Mesendoderm (in vitro differentiated cells): ENCODE measurements around the gene NECTIN4.
A peak's percentile ranks its signal among the peaks of the same experiment; 100 is the strongest.

ENCODE experiments used
- DNase-seq: peaks from one replicate; pipeline ENCODE4 v3.0.0; 2013
- H2AK5ac ChIP-seq: 2 replicates; pipeline ENCODE4 v1.6.1; 2013; ENCODE audit warnings: low read length, inconsistent platforms
- H2BK120ac ChIP-seq: 2 replicates; pipeline ENCODE4 v1.6.1; 2013; ENCODE audit warnings: low read depth, mild to moderate bottlenecking, low read length, moderate library complexity, mixed read lengths
- H2BK15ac ChIP-seq: replicated peaks from 2 replicates; pipeline ENCODE4 v1.6.1; 2013; ENCODE audit warnings: low read depth, mild to moderate bottlenecking, moderate library complexity
- H2BK5ac ChIP-seq: 2 replicates; pipeline ENCODE4 v1.6.1; 2013; ENCODE audit warnings: low read length, inconsistent platforms
- H3K18ac ChIP-seq: 2 replicates; pipeline ENCODE4 v1.6.1; 2013; ENCODE audit warnings: mild to moderate bottlenecking, low read length, mixed read lengths
- H3K23ac ChIP-seq: one replicate; pipeline ENCODE4 v1.6.1; 2013; ENCODE audit warnings: low read length
- H3K27ac ChIP-seq: 2 replicates; pipeline ENCODE4 v1.5.1; 2013; ENCODE audit warnings: low read depth, mild to moderate bottlenecking, inconsistent platforms, low read length, moderate library complexity
- H3K27me3 ChIP-seq: 2 replicates; pipeline ENCODE4 v1.6.1; 2013; ENCODE audit warnings: low read length, control low read depth, mild to moderate bottlenecking, inconsistent platforms; ENCODE audit not compliant: insufficient read depth, poor library complexity
- H3K36me3 ChIP-seq: 2 replicates; pipeline ENCODE4 v1.6.1; 2013; ENCODE audit warnings: low read length, inconsistent platforms; ENCODE audit not compliant: control insufficient read depth, insufficient read depth
- H3K4ac ChIP-seq: one replicate; pipeline ENCODE4 v1.6.1; 2013; ENCODE audit warnings: low read depth, mild to moderate bottlenecking, low read length, moderate library complexity
- H3K4me1 ChIP-seq: 2 replicates; pipeline ENCODE4 v1.6.1; 2013; ENCODE audit warnings: low read depth, low read length, inconsistent platforms; ENCODE audit not compliant: control insufficient read depth
- H3K4me2 ChIP-seq: 2 replicates; pipeline ENCODE4 v1.6.1; 2013; ENCODE audit warnings: low read length
- H3K4me3 ChIP-seq: 2 replicates; pipeline ENCODE4 v1.5.1; 2013; ENCODE audit warnings: mild to moderate bottlenecking, low read length
- H3K56ac ChIP-seq: one replicate; pipeline ENCODE4 v1.6.1; 2013; ENCODE audit warnings: low read length
- H3K79me1 ChIP-seq: 2 replicates; pipeline ENCODE4 v1.6.1; 2013; ENCODE audit warnings: low read length, inconsistent platforms
- H3K79me2 ChIP-seq: 2 replicates; pipeline ENCODE4 v1.6.1; 2013; ENCODE audit warnings: mild to moderate bottlenecking, low read length; ENCODE audit not compliant: control insufficient read depth, insufficient read depth
- H3K9ac ChIP-seq: 2 replicates; pipeline ENCODE4 v1.6.1; 2013; ENCODE audit warnings: low read length, inconsistent platforms
- H4K5ac ChIP-seq: one replicate; pipeline ENCODE4 v1.6.1; 2013; ENCODE audit warnings: low read length
- H4K8ac ChIP-seq: one replicate; pipeline ENCODE4 v1.6.1; 2013; ENCODE audit warnings: low read depth, mild to moderate bottlenecking, control low read depth, low read length, moderate library complexity
- WGBS: extraction: QIAGEN DNeasy Blood & Tissue Kit; methylation state at CpG from one replicate; pipeline ENCODE4 v1.1.7; 2013; ENCODE audit warnings: low lambda C conversion rate, missing lambda C conversion rate; ENCODE audit not compliant: insufficient coverage; ENCODE audit errors: extremely low coverage; 5-methylcytosine and 5-hydroxymethylcytosine counted together

NECTIN4 gene

GRCh38 chr1:161047436-161048420 lies 41.6 kb downstream of the NECTIN4 start:
- Histone ChIP-seq H3K4me3 (no peak overlapping the region), H3K4me2 (no peak overlapping the region), H3K4me1 (peaks cover 6% of the 10 kb centered on the region), H3K18ac (no peak overlapping the region), H2BK5ac (no peak overlapping the region), H3K4ac (no peak overlapping the region), H2AK5ac (no peak overlapping the region), H3K56ac (no peak overlapping the region), H4K5ac (no peak overlapping the region), H3K79me2 (peaks cover 15% of the 10 kb centered on the region), H3K9ac (no peak overlapping the region), H3K27ac (no peak overlapping the region), H3K23ac (no peak overlapping the region), H2BK120ac (no peak overlapping the region), H2BK15ac (no peak overlapping the region), H4K8ac (no peak overlapping the region), H3K27me3 (no peaks in the 10 kb centered on the region), H3K79me1 (peaks cover 12% of the 10 kb centered on the region), H3K36me3 (peaks cover 4% of the 10 kb centered on the region)
- no CpG with 5 or more reads among the region's 18 CpGs for WGBS
- no peak for DNase-seq

- Histone ChIP-seq H2AK5ac (peak overlapping the region; percentile 66), H3K27me3 (no peaks in the 10 kb centered on the region), H3K79me1 (peaks cover 12% of the 10 kb centered on the region), H3K9ac (peak overlapping the region; percentile 81), H3K4me3 (no peak overlapping the region), H3K36me3 (peaks cover 6% of the 10 kb centered on the region), H3K4ac (no peak overlapping the region), H4K5ac (peak overlapping the region; percentile 88), H2BK5ac (no peak overlapping the region), H2BK15ac (no peak overlapping the region), H2BK120ac (no peak overlapping the region), H3K4me1 (peaks cover 6% of the 10 kb centered on the region), H3K56ac (peak overlapping the region; percentile 88), H4K8ac (no peak overlapping the region), H3K27ac (no peak overlapping the region), H3K79me2 (peaks cover 15% of the 10 kb centered on the region), H3K18ac (no peak overlapping the region), H3K4me2 (peak overlapping the region; percentile 59), H3K23ac (no peak overlapping the region)
- DNase-seq, result no peak
- WGBS, result no CpG with 5 or more reads among the region's 2 CpGs
These were observed 42.6 kb downstream of the NECTIN4 start for GRCh38 chr1:161046605-161047228.

DNA sequence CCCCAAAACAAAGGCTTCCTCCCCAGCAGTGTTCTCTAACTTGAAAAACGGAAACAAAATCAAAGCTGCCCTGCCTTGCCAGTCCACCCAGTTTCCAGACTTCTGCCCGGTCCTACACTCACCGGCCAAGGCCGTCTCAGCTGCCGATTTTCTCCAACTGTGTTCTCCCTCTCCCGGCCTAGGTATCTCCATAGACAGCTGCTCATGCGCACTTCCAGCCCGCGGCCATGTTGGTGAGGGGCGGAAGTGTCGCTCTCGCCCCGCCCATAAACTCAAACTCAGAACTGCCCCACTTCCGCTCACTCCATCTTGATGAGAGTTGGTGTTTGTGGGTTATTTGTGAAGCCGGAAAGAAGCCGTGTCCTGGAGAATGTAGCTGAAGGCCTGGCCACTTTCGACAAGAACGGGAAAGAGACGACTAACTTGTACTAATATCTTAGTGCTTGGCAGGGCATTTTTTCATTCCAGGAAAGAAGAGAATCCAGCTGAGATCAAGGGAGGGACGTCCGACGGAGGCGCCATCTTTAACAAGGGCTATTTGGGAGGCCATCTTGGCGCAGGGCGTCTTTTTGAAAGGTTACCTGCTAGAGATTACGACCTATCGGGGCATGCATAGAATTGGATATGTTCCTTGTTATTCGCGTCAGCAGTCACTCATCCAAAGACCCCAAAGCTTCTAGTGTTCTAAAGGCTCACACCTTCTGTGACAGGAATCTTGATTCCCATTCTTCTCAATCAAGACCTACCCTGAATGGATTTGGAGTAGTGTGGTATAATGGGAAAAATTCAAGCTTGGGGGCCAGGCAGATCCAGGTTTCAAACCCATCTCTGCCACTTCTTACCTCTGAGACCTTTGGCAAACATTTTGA lies 43.4 kb downstream of the NECTIN4 start, which contains the start of gene USF1:
TSS of gene USF1 (minus strand) at position 242 of the 869 bp plus-strand sequence. CDS start 2,702 bp downstream, outside the sequence.
- Histone ChIP-seq H3K18ac (peak within 1 kb of the TSS; percentile 98), H3K79me2 (peaks cover 15% of the 10 kb centered on the region), H3K9ac (peak within 1 kb of the TSS; percentile 83), H3K56ac (peak within 1 kb of the TSS; percentile 88), H3K4me1 (peaks cover 6% of the 10 kb centered on the region), H3K4me2 (peak within 1 kb of the TSS; percentile 81), H2BK120ac (no peak within 1 kb of the TSS), H3K27me3 (no peaks in the 10 kb centered on the region), H4K8ac (no peak within 1 kb of the TSS), H3K4ac (peak within 1 kb of the TSS; percentile 79), H3K23ac (no peak within 1 kb of the TSS), H2BK5ac (peak within 1 kb of the TSS; percentile 69), H3K79me1 (peaks cover 12% of the 10 kb centered on the region), H2AK5ac (peak within 1 kb of the TSS; percentile 66), H3K27ac (peak within 1 kb of the TSS; percentile 79), H4K5ac (peak within 1 kb of the TSS; percentile 88), H3K36me3 (peaks cover 9% of the 10 kb centered on the region), H3K4me3 (peak within 1 kb of the TSS; percentile 98), H2BK15ac (no peak within 1 kb of the TSS)
- DNase-seq, result peak; percentile 99
- no CpG with 5 or more reads among the region's 29 CpGs for WGBS

DNA sequence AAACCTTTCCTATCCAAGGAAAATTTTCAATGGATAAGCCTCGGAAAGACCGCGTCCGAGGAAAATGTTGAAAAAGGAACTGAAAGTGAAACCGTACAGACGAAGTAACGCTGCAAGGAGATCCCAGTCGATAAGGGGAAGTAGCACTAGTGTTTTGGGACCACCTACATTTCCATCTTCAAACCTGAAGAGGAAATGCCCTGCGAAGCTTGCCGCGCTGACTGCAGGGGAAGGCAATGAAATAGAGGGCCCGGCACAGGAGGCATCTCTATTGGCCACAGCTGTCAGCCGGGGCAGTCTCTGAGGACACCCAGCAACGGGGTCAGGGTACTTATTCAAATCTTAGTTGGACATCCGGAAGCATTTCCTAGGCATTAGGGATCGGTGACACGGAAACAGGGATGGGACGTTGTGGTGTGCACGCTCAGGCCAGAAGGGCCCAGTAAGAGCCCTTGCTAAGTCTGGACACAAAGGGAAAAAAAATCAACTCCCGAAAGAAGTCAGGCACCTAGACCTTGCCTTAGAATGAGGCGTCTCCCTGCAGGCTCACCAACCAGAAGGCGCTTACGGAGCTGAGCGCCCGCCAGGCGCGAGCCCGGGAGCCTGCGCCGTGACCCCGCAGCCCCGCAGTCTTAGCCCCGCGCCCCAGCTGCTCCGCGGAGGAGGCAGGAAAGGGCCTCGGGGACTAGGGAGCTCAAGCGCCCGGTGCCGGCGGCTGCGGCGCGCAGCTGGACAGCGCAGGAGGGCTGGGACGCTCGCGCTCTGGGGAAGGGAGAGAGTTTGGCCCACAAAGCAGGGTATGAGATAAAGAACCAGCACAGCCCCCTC lies 44.2 kb downstream of the NECTIN4 start:
- Histone ChIP-seq H3K79me1 (peaks cover 12% of the 10 kb centered on the region), H3K4me3 (peak overlapping the region; percentile 98), H3K18ac (peak overlapping the region; percentile 98), H3K4ac (peak overlapping the region; percentile 79), H3K56ac (peak overlapping the region; percentile 88), H3K9ac (peak overlapping the region; percentile 83), H2BK120ac (no peak overlapping the region), H2BK5ac (peak overlapping the region; percentile 69), H3K4me1 (peaks cover 6% of the 10 kb centered on the region), H3K36me3 (peaks cover 13% of the 10 kb centered on the region), H3K4me2 (peak overlapping the region; percentile 81), H3K23ac (no peak overlapping the region), H3K27ac (peak overlapping the region; percentile 79), H4K8ac (no peak overlapping the region), H3K79me2 (peaks cover 15% of the 10 kb centered on the region), H4K5ac (no peak overlapping the region), H2AK5ac (peak overlapping the region; percentile 18), H2BK15ac (no peak overlapping the region), H3K27me3 (no peaks in the 10 kb centered on the region)
- peak; percentile 83 for DNase-seq
- WGBS, result no CpG with 5 or more reads among the region's 48 CpGs

GRCh38 chr1:161044535-161044907 lies 44.8 kb downstream of the NECTIN4 start:
- Histone ChIP-seq H3K4ac (no peak overlapping the region), H3K27ac (no peak overlapping the region), H2AK5ac (peak overlapping the region; percentile 18), H3K79me1 (peaks cover 13% of the 10 kb centered on the region), H2BK5ac (no peak overlapping the region), H3K56ac (peak overlapping the region; percentile 88), H4K5ac (no peak overlapping the region), H2BK15ac (no peak overlapping the region), H3K23ac (no peak overlapping the region), H3K27me3 (no peaks in the 10 kb centered on the region), H2BK120ac (no peak overlapping the region), H3K79me2 (peaks cover 15% of the 10 kb centered on the region), H4K8ac (no peak overlapping the region), H3K4me2 (peak overlapping the region; percentile 81), H3K9ac (peak overlapping the region; percentile 83), H3K36me3 (peaks cover 19% of the 10 kb centered on the region), H3K4me1 (peaks cover 6% of the 10 kb centered on the region), H3K4me3 (peak overlapping the region; percentile 98), H3K18ac (no peak overlapping the region)
- no peak for DNase-seq
